ENCODE measurements around the gene LPAR2. TPM values are rescaled to one million over a fixed set of nuclear protein-coding genes. Genes with fewer than 3 reads are reported as not detected.

Gene LPAR2
- total RNA-seq, 1 donor from 2014 or later, result 15.2 TPM

DNA sequence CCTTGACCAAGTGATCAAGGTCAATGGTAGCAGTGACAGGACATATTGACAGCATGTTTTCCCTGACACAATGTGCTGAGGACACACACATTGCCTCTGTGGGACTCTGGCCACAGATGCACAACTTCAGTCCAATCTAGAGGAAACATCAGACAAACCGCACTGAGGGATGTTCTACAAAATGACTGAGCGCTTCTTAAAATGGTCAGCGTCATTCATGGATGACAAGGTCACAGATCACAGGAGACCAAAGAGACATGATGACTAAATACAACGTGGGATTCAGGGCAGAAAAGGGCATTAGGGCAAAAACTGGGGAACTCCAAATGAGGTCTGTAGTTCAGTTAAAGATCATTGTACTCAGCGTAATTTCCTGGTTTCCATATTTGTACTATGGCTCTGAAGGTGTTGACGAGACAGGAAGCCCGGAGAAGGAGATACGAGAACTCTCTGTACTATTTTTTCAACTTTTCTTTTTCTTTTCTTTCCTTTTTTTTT, 30.2 kb downstream of the LPAR2 start:
- no peak for DNase-seq (ENCODE audit: extremely low spot score in 2 of 2)
- no peak for TF ChIP-seq POLR2A (IDR thresholded peaks at IDR 0.05)
- TF ChIP-seq POLR2AphosphoS5 (IDR thresholded peaks at IDR 0.05; ENCODE audit: insufficient read depth in 1 of 2, low read depth in 1 of 2), result no peak
- TF ChIP-seq, protein P1, sequence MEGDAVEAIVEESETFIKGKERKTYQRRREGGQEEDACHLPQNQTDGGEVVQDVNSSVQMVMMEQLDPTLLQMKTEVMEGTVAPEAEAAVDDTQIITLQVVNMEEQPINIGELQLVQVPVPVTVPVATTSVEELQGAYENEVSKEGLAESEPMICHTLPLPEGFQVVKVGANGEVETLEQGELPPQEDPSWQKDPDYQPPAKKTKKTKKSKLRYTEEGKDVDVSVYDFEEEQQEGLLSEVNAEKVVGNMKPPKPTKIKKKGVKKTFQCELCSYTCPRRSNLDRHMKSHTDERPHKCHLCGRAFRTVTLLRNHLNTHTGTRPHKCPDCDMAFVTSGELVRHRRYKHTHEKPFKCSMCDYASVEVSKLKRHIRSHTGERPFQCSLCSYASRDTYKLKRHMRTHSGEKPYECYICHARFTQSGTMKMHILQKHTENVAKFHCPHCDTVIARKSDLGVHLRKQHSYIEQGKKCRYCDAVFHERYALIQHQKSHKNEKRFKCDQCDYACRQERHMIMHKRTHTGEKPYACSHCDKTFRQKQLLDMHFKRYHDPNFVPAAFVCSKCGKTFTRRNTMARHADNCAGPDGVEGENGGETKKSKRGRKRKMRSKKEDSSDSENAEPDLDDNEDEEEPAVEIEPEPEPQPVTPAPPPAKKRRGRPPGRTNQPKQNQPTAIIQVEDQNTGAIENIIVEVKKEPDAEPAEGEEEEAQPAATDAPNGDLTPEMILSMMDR (IDR thresholded peaks at IDR 0.05), result no peak
- Histone ChIP-seq H3K27ac (no peak overlapping the region), H3K9me3 (no peaks in the 10 kb centered on the region), H3K27me3 (no peaks in the 10 kb centered on the region), H3K4me3 (no peak overlapping the region), H3K4me1 (peaks cover 10% of the 10 kb centered on the region), H3K36me3 (no peaks in the 10 kb centered on the region)
- intact Hi-C loops (cut with DNase I), result no loop called here

DNA sequence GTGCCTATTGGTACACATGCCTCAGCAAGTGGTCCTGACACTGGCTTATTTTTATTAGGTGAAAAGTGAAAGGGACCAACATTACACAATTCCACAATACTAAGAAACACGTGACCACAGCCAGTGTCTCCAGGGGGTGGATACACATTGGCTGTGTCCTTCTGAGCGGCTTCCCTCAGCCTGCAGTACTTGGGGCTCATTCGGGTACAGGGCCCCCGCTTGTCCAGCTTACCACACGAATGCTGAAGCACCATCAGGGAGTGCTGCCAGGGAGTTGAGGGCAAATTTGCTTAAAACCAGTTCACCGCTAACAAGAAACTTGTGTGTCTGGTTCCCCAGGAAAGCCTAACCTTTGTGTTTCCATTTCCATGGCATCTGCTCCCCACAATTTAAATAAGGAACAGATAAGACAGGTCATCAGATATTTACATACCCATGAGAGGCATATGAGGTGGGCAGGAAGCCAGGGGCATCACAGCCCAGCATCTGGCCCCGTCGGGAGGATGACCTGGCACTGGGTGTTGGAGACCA, 32.8 kb downstream of the LPAR2 start:
- intact Hi-C loops (cut with DNase I), result no loop called here
- DNase-seq (ENCODE audit: extremely low spot score in 2 of 2), result no peak
- H3K4me3 ChIP-seq, result no peak overlapping the region
- H3K36me3 ChIP-seq, result no peaks in the 10 kb centered on the region
- no peak overlapping the region for H3K27ac ChIP-seq
- no peaks in the 10 kb centered on the region for H3K27me3 ChIP-seq
- no peaks in the 10 kb centered on the region for H3K9me3 ChIP-seq
- TF ChIP-seq POLR2A (IDR thresholded peaks at IDR 0.05) (no peak), POLR2AphosphoS5 (IDR thresholded peaks at IDR 0.05; ENCODE audit: insufficient read depth in 1 of 2, low read depth in 1 of 2) (no peak)
- TF ChIP-seq, protein P1 (IDR thresholded peaks at IDR 0.05), result no peak
- peaks cover 23% of the 10 kb centered on the region for H3K4me1 ChIP-seq

DNA sequence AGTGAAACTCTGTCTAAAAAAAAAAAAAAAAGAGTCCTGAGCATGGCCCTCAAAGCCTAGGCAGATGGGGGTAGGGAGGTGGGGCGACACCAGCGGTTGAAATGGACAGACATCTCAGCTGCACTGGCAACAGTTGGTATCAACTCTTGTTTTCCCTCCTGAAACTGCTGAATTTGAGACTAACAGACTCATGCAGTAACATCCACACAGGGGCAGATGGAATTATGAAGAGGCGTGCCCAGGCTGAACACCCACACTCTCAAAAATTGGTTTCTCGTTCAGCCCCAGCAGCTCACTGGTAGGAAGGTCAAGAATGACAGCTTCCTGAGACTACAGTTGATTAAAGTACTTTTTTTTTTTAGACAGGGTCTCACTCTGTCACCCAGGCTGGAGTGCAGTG, 33.6 kb downstream of the LPAR2 start:
- Histone ChIP-seq H3K27me3 (no peaks in the 10 kb centered on the region), H3K36me3 (no peaks in the 10 kb centered on the region), H3K27ac (no peak overlapping the region), H3K4me1 (peaks cover 23% of the 10 kb centered on the region), H3K4me3 (no peak overlapping the region), H3K9me3 (no peaks in the 10 kb centered on the region)
- intact Hi-C loops (cut with DNase I), result no loop called here
- no peak for DNase-seq (ENCODE audit: extremely low spot score in 2 of 2)
- TF ChIP-seq POLR2AphosphoS5 (IDR thresholded peaks at IDR 0.05; ENCODE audit: insufficient read depth in 1 of 2, low read depth in 1 of 2) (no peak), POLR2A (IDR thresholded peaks at IDR 0.05) (no peak)
- TF ChIP-seq, protein P1 (IDR thresholded peaks at IDR 0.05), result no peak

GRCh38 chr19:19592690-19593089, 35.3 kb downstream of the LPAR2 start:
- Histone ChIP-seq H3K9me3 (no peaks in the 10 kb centered on the region), H3K27me3 (no peaks in the 10 kb centered on the region), H3K4me1 (peaks cover 23% of the 10 kb centered on the region), H3K27ac (no peak overlapping the region), H3K4me3 (no peak overlapping the region), H3K36me3 (no peaks in the 10 kb centered on the region)
- TF ChIP-seq POLR2A (IDR thresholded peaks at IDR 0.05), result no peak
- DNase-seq (ENCODE audit: extremely low spot score in 2 of 2), result no peak
- intact Hi-C loops (cut with DNase I), result no loop called here

DNA sequence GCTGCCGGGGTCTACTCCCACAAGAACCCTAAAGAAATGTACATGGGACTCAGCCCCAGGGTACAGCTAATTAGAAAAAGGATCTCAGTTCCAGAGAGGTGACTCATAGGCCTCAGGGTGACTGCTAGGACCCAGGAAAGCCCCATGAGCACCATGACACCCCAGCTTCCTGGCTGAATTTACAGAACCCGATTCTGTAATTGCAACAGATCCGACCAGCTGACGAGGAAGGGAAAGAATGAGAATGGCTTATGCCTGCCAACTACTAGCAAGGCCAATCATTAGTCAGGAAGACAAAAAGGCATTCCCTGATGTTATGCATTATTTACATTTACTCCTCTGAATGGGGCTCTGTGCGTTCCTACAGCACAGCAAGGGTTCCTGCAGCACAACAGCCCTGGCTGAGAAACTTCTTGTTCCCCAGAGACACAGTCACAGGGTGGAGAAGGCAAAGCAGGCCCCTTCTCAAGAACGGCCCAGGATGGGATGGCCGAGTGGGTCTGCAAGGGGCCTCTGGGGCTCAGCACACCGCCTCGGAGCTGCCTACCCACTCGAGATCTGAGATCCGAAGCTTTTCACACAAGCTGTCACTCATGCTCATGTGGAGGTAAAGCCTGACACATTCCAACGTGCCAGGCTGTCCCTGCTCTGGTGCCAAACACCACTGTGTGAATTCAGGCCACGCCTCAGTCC, 36.7 kb downstream of the LPAR2 start:
- H3K4me1 ChIP-seq, result peaks cover 23% of the 10 kb centered on the region
- TF ChIP-seq, protein P1 (IDR thresholded peaks at IDR 0.05), result no peak
- TF ChIP-seq POLR2A (IDR thresholded peaks at IDR 0.05) (no peak), POLR2AphosphoS5 (IDR thresholded peaks at IDR 0.05; ENCODE audit: insufficient read depth in 1 of 2, low read depth in 1 of 2) (peak in 1 of 2 donors; percentile 69)
- peak overlapping the region; percentile 46 for H3K27ac ChIP-seq
- H3K27me3 ChIP-seq, result no peaks in the 10 kb centered on the region
- H3K4me3 ChIP-seq, result no peak overlapping the region
- H3K36me3 ChIP-seq, result no peaks in the 10 kb centered on the region
- DNase-seq (ENCODE audit: extremely low spot score in 2 of 2), result no peak
- no peaks in the 10 kb centered on the region for H3K9me3 ChIP-seq
- intact Hi-C loops (cut with DNase I), result no loop called here

All from vagina (tissue), 2 donors.